ENCODE measurements around the gene ZNF821.
"Not testable (repeated sequence)": the region's sequence is repeated elsewhere in the genome, so short reads cannot be mapped to it uniquely, and the experiment has no call there.

The ZNF821 gene

DNA sequence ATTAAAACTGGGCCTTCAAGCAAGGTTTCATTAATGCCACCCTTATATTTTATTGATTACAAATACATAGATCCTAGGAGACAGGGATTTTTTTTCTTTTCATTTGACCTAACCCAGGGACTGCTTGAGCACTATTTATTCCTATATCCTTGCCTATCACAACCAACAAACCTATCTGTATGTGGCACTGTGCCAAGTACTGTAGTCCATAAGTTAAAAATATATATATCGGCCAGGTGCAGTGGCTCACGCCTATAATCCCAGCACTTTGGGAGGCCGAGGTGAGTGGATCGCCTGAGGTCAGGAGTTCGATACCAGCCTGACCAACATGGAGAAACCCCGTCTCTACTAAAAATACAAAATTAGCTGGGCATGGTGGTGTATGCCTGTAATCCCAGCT, 16.8 kb downstream of the ZNF821 start:
- H3K4me3 ChIP-seq (ENCODE audit: low read depth in 1 of 2, low read length in 2 of 2); H3K9ac ChIP-seq (ENCODE audit: low read depth in 1 of 2, low read length in 2 of 2); H3K27ac ChIP-seq (ENCODE audit: low read depth, low read length); H3K9me3 ChIP-seq (ENCODE audit: control insufficient read depth in 1 of 2, low read length in 2 of 2); H3K4me1 ChIP-seq (ENCODE audit: control insufficient read depth in 1 of 2, insufficient read depth in 2 of 2, low read length in 2 of 2); H3K27me3 ChIP-seq (ENCODE audit: control insufficient read depth in 1 of 2, insufficient read depth in 2 of 2, low read length in 2 of 2): not testable (repeated sequence)
- peaks cover 7 to 31% of the 10 kb centered on the region in 2 donors for H3K36me3 ChIP-seq (ENCODE audit: control insufficient read depth in 1 of 2, insufficient read depth in 2 of 2, low read length in 2 of 2)

DNA sequence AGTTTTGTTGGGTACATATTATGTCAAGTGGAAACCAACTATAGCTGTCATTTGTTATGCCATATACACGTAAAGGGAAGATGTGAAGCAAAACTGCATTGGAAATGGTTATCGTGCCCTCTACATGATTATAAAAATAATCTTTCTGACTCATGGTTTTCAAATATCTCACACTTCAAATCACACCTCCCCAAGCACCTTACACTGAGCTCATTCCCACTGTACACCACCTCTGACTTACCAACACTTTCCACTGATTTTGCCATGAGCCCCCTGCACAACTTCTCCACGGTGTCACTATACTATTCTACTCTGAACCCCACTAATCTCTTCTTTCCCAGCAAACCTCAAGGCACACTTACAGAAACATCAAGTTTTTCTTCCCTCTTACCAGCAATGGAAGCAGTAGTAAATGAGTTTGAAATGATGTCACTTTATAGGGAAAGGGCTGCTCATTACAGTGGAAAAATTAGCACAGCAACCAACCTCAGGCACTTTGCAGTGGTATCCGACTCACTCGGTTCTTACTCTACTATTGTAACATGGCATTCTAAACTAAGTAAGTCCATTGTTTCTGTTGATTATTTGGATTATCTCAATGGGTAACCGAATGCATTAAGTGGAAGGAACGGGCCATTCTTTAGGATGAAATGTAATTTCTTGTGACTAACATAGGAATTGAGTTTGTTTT, 18.7 kb downstream of the ZNF821 start:
- Histone ChIP-seq H3K4me3 (ENCODE audit: low read depth in 1 of 2, low read length in 2 of 2) (no peak overlapping the region), H3K27ac (ENCODE audit: low read depth, low read length) (no peak overlapping the region), H3K36me3 (ENCODE audit: control insufficient read depth in 1 of 2, insufficient read depth in 2 of 2, low read length in 2 of 2) (peaks cover 19 to 42% of the 10 kb centered on the region in 2 donors), H3K9me3 (ENCODE audit: control insufficient read depth in 1 of 2, low read length in 2 of 2) (no peaks in the 10 kb centered on the region), H3K27me3 (ENCODE audit: control insufficient read depth in 1 of 2, insufficient read depth in 2 of 2, low read length in 2 of 2) (no peaks in the 10 kb centered on the region), H3K4me1 (ENCODE audit: control insufficient read depth in 1 of 2, insufficient read depth in 2 of 2, low read length in 2 of 2) (no peaks in the 10 kb centered on the region), H3K9ac (ENCODE audit: low read depth in 1 of 2, low read length in 2 of 2) (no peak overlapping the region)

- Histone ChIP-seq H3K4me3 (ENCODE audit: low read depth in 1 of 2, low read length in 2 of 2) (no peak overlapping the region), H3K36me3 (ENCODE audit: control insufficient read depth in 1 of 2, insufficient read depth in 2 of 2, low read length in 2 of 2) (peaks cover 24 to 50% of the 10 kb centered on the region in 2 donors), H3K9me3 (ENCODE audit: control insufficient read depth in 1 of 2, low read length in 2 of 2) (no peaks in the 10 kb centered on the region), H3K9ac (ENCODE audit: low read depth in 1 of 2, low read length in 2 of 2) (no peak overlapping the region), H3K27me3 (ENCODE audit: control insufficient read depth in 1 of 2, insufficient read depth in 2 of 2, low read length in 2 of 2) (no peaks in the 10 kb centered on the region), H3K4me1 (ENCODE audit: control insufficient read depth in 1 of 2, insufficient read depth in 2 of 2, low read length in 2 of 2) (peaks cover 0 to 2% of the 10 kb centered on the region in 2 donors), H3K27ac (ENCODE audit: low read depth, low read length) (no peak overlapping the region)
Observed at GRCh38 chr16:71863995-71864394, 20.0 kb downstream of the ZNF821 start.

- H3K27me3 ChIP-seq (ENCODE audit: control insufficient read depth in 1 of 2, insufficient read depth in 2 of 2, low read length in 2 of 2): no peaks in the 10 kb centered on the region
- peaks cover 25 to 46% of the 10 kb centered on the region in 2 donors for H3K36me3 ChIP-seq (ENCODE audit: control insufficient read depth in 1 of 2, insufficient read depth in 2 of 2, low read length in 2 of 2)
- no peak overlapping the region for H3K9ac ChIP-seq (ENCODE audit: low read depth in 1 of 2, low read length in 2 of 2)
- peaks cover 0 to 7% of the 10 kb centered on the region in 2 donors for H3K4me1 ChIP-seq (ENCODE audit: control insufficient read depth in 1 of 2, insufficient read depth in 2 of 2, low read length in 2 of 2)
- H3K27ac ChIP-seq (ENCODE audit: low read depth, low read length): no peak overlapping the region
- H3K9me3 ChIP-seq (ENCODE audit: control insufficient read depth in 1 of 2, low read length in 2 of 2): no peaks in the 10 kb centered on the region
- no peak overlapping the region for H3K4me3 ChIP-seq (ENCODE audit: low read depth in 1 of 2, low read length in 2 of 2)
Observed at GRCh38 chr16:71859762-71860521, 24.0 kb downstream of the ZNF821 start.

GRCh38 chr16:71855937-71856662, 27.9 kb downstream of the ZNF821 start:
- peaks cover 12 to 30% of the 10 kb centered on the region in 2 donors for H3K36me3 ChIP-seq (ENCODE audit: control insufficient read depth in 1 of 2, insufficient read depth in 2 of 2, low read length in 2 of 2)
- no peak overlapping the region for H3K27ac ChIP-seq (ENCODE audit: low read depth, low read length)

GRCh38 chr16:71854369-71854948, 29.5 kb downstream of the ZNF821 start:
- Histone ChIP-seq H3K4me3 (ENCODE audit: low read depth in 1 of 2, low read length in 2 of 2) (no peak overlapping the region), H3K4me1 (ENCODE audit: control insufficient read depth in 1 of 2, insufficient read depth in 2 of 2, low read length in 2 of 2) (peaks cover 8 to 14% of the 10 kb centered on the region in 2 donors), H3K27me3 (ENCODE audit: control insufficient read depth in 1 of 2, insufficient read depth in 2 of 2, low read length in 2 of 2) (no peaks in the 10 kb centered on the region), H3K9ac (ENCODE audit: low read depth in 1 of 2, low read length in 2 of 2) (no peak overlapping the region), H3K9me3 (ENCODE audit: control insufficient read depth in 1 of 2, low read length in 2 of 2) (no peaks in the 10 kb centered on the region), H3K36me3 (ENCODE audit: control insufficient read depth in 1 of 2, insufficient read depth in 2 of 2, low read length in 2 of 2) (peaks cover 18 to 35% of the 10 kb centered on the region in 2 donors), H3K27ac (ENCODE audit: low read depth, low read length) (no peak overlapping the region)

More at GRCh38 chr16:71855937-71856662, 27.9 kb downstream of the ZNF821 start:
- Histone ChIP-seq H3K4me1 (ENCODE audit: control insufficient read depth in 1 of 2, insufficient read depth in 2 of 2, low read length in 2 of 2) (peaks cover 8 to 14% of the 10 kb centered on the region in 2 donors), H3K9ac (ENCODE audit: low read depth in 1 of 2, low read length in 2 of 2) (no peak overlapping the region), H3K4me3 (ENCODE audit: low read depth in 1 of 2, low read length in 2 of 2) (no peak overlapping the region), H3K27me3 (ENCODE audit: control insufficient read depth in 1 of 2, insufficient read depth in 2 of 2, low read length in 2 of 2) (no peaks in the 10 kb centered on the region), H3K9me3 (ENCODE audit: control insufficient read depth in 1 of 2, low read length in 2 of 2) (no peaks in the 10 kb centered on the region)

DNA sequence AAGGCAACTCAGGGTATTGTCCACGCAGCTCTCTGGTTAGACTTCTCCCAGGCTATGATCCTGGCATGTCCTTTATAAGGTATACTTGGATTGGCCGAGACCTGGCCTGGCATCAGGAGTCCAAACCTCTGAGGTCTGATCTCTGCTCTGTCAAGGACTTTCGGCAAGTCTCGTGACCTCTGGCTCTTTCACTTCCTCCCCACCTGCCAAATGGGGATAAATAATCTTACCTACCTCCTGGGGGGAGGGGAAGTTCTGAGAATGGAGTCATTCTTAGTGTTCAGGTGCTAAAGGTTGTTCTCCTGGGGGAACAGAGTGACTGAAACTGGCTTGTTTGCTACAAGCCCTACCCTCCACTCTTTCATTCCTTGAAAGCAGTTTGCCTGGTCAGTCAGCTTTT, 30.6 kb downstream of the ZNF821 start:
- no peak overlapping the region for H3K4me3 ChIP-seq (ENCODE audit: low read depth in 1 of 2, low read length in 2 of 2)
- H3K4me1 ChIP-seq (ENCODE audit: control insufficient read depth in 1 of 2, insufficient read depth in 2 of 2, low read length in 2 of 2): peaks cover 7 to 8% of the 10 kb centered on the region in 2 donors
- H3K36me3 ChIP-seq (ENCODE audit: control insufficient read depth in 1 of 2, insufficient read depth in 2 of 2, low read length in 2 of 2): peaks cover 14 to 44% of the 10 kb centered on the region in 2 donors
- no peaks in the 10 kb centered on the region for H3K27me3 ChIP-seq (ENCODE audit: control insufficient read depth in 1 of 2, insufficient read depth in 2 of 2, low read length in 2 of 2)
- no peaks in the 10 kb centered on the region for H3K9me3 ChIP-seq (ENCODE audit: control insufficient read depth in 1 of 2, low read length in 2 of 2)
- H3K9ac ChIP-seq (ENCODE audit: low read depth in 1 of 2, low read length in 2 of 2): no peak overlapping the region
- H3K27ac ChIP-seq (ENCODE audit: low read depth, low read length): no peak overlapping the region

DNA sequence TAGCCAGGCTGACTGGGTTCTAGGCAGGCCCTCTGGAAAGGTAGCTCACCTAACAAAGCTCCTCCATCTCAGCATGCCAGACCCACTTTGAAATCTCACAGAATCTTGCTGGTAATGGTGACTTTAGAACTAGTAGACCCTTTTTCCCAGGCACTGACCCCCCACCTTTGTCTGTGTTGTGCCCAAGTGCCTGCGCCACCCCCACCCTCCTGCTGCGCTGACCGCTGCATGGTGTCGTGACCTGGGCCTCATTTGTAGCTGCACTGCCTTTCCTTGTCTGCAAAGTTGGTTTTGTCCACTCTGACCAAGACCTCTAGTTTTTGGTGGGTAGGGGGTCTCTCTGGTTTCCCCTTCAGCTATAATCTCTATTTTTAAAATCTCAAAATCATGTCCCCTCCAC, 31.4 kb downstream of the ZNF821 start:
- H3K36me3 ChIP-seq (ENCODE audit: control insufficient read depth in 1 of 2, insufficient read depth in 2 of 2, low read length in 2 of 2): peaks cover 14 to 44% of the 10 kb centered on the region in 2 donors
- H3K4me3 ChIP-seq (ENCODE audit: low read depth in 1 of 2, low read length in 2 of 2): no peak overlapping the region

GRCh38 chr16:71852158-71852557, 31.8 kb downstream of the ZNF821 start:
- H3K4me1 ChIP-seq (ENCODE audit: control insufficient read depth in 1 of 2, insufficient read depth in 2 of 2, low read length in 2 of 2): peaks cover 9% of the 10 kb centered on the region in 2 donors
- no peak overlapping the region for H3K9ac ChIP-seq (ENCODE audit: low read depth in 1 of 2, low read length in 2 of 2)
- H3K27ac ChIP-seq (ENCODE audit: low read depth, low read length): no peak overlapping the region
- H3K9me3 ChIP-seq (ENCODE audit: control insufficient read depth in 1 of 2, low read length in 2 of 2): no peaks in the 10 kb centered on the region
- H3K27me3 ChIP-seq (ENCODE audit: control insufficient read depth in 1 of 2, insufficient read depth in 2 of 2, low read length in 2 of 2): no peaks in the 10 kb centered on the region
- peaks cover 14 to 44% of the 10 kb centered on the region in 2 donors for H3K36me3 ChIP-seq (ENCODE audit: control insufficient read depth in 1 of 2, insufficient read depth in 2 of 2, low read length in 2 of 2)
- H3K4me3 ChIP-seq (ENCODE audit: low read depth in 1 of 2, low read length in 2 of 2): no peak overlapping the region

More for the DNA sequence above, 31.4 kb downstream of the ZNF821 start:
- H3K9ac ChIP-seq (ENCODE audit: low read depth in 1 of 2, low read length in 2 of 2): no peak overlapping the region
- no peak overlapping the region for H3K27ac ChIP-seq (ENCODE audit: low read depth, low read length)
- peaks cover 7 to 8% of the 10 kb centered on the region in 2 donors for H3K4me1 ChIP-seq (ENCODE audit: control insufficient read depth in 1 of 2, insufficient read depth in 2 of 2, low read length in 2 of 2)
- H3K27me3 ChIP-seq (ENCODE audit: control insufficient read depth in 1 of 2, insufficient read depth in 2 of 2, low read length in 2 of 2): no peaks in the 10 kb centered on the region
- H3K9me3 ChIP-seq (ENCODE audit: control insufficient read depth in 1 of 2, low read length in 2 of 2): no peaks in the 10 kb centered on the region
